Panc1 (cell line): Measurements from ENCODE around the gene SYNPO.

Experiments used
- CTCF ChIP-seq: fragments of 450-650 bp; IDR thresholded peaks from 2 replicates; pipeline ENCODE4 v1.5.1; 2017; ENCODE audit warnings: mild to moderate bottlenecking
- POLR2AphosphoS5 ChIP-seq: IDR thresholded peaks from 2 replicates; pipeline ENCODE4 v1.6.1; 2012; ENCODE audit warnings: mild to moderate bottlenecking, low read depth, low read length, moderate library complexity

- TF ChIP-seq CTCF (no peak), POLR2AphosphoS5 (no peak)
These were observed 33.9 kb downstream of the SYNPO start for GRCh38 chr5:150674341-150674821.
